Endothelial cell of umbilical vein (primary cell): ENCODE measurements around the gene S100A9. TPM values are rescaled to one million over a fixed set of nuclear protein-coding genes. Genes with fewer than 3 reads are reported as not detected.

Experiments
- BruUV-seq: library from RNA; stranded (reverse); fragments of 400-500 nt; replicated peaks from 2 replicates; lab custom pipeline; 2021; lab: Mats Ljungman, UMichigan
- CTCF ChIA-PET: fragments of 300-600, 350-600 bp; sonication (Branson Sonifier 250); formaldehyde crosslinking; loops from one replicate; lab custom pipeline; 2021; ENCODE audit warnings: antibody characterized with exemption, inconsistent platforms; lab: Charles Lee
- POLR2A ChIA-PET: fragments of 300-600, 350-600 bp; sonication (Branson Sonifier 250); formaldehyde crosslinking; loops from one replicate; lab custom pipeline; 2021; ENCODE audit warnings: antibody characterized with exemption, inconsistent platforms; lab: Charles Lee
- DNase-seq: peaks from one replicate; pipeline ENCODE4 v3.0.0-alpha.2; 2011; ENCODE audit warnings: low read depth, low spot score
- FAIRE-seq: peaks from 2 replicates; lab custom pipeline; 2011; peaks lifted over from hg19 to GRCh38; lab: Jason Lieb, UNC
- H2AFZ ChIP-seq: 2 replicates; pipeline ENCODE4 v1.6.0; 2012; ENCODE audit warnings: low read depth, low read length, control low read depth, inconsistent platforms
- H3K27ac ChIP-seq: 2 replicates; pipeline ENCODE4 v1.5.1; 2011; ENCODE audit warnings: low read depth, mild to moderate bottlenecking, control low read depth, low read length, moderate library complexity; ENCODE audit not compliant: insufficient read depth
- H3K27me3 ChIP-seq, 2 experiments: 2 replicates each; pipeline versions ENCODE4 v1.6.0 to v1.6.1; 2011; ENCODE audit warnings: low read length in 2 of 2, mixed read lengths in 1 of 2; ENCODE audit not compliant: control insufficient read depth in 2 of 2, insufficient read depth in 2 of 2
- H3K36me3 ChIP-seq, 2 experiments: 2 replicates in 1 of 2; 3 replicates in 1 of 2; pipeline ENCODE4 v1.5.1; 2011; ENCODE audit warnings: low read length in 2 of 2, mild to moderate bottlenecking in 1 of 2, moderate library complexity in 1 of 2; ENCODE audit not compliant: control insufficient read depth in 2 of 2, insufficient read depth in 2 of 2; ENCODE audit errors: extremely low read depth in 1 of 2
- H3K4me1 ChIP-seq: 3 replicates; pipeline ENCODE4 v1.5.1; 2011; ENCODE audit warnings: mild to moderate bottlenecking, low read length; ENCODE audit not compliant: control insufficient read depth, insufficient read depth; ENCODE audit errors: extremely low read depth
- H3K4me2 ChIP-seq: 2 replicates; pipeline ENCODE4 v1.6.1; 2011; ENCODE audit warnings: low read length, control low read depth, mixed read lengths; ENCODE audit not compliant: insufficient read depth
- H3K4me3 ChIP-seq, 3 experiments: fragments of 200-600 bp in 1 of 3; sonication (generic), shearing (Covaris generic) in 1 of 3; replicated peaks in 1 of 3; 2 replicates each; pipeline ENCODE4 v1.5.1; 2011 to 2016; ENCODE audit warnings: control low read depth in 3 of 3, low read length in 3 of 3, mild to moderate bottlenecking in 2 of 3, inconsistent platforms in 1 of 3, low read depth in 1 of 3, moderate library complexity in 1 of 3; ENCODE audit not compliant: insufficient read depth in 1 of 3
- H3K79me2 ChIP-seq: 2 replicates; pipeline ENCODE4 v1.6.0; 2012; ENCODE audit warnings: low read length, inconsistent platforms; ENCODE audit not compliant: control insufficient read depth, insufficient read depth
- H3K9ac ChIP-seq: replicated peaks from 2 replicates; pipeline ENCODE3; 2011; ENCODE audit warnings: low read length, control low read depth; ENCODE audit not compliant: insufficient read depth; ENCODE audit errors: extremely low read depth
- H3K9me1 ChIP-seq: replicated peaks from 3 replicates; pipeline ENCODE4 v1.6.0; 2011; ENCODE audit warnings: mild to moderate bottlenecking, low read length; ENCODE audit not compliant: control insufficient read depth, insufficient read depth; ENCODE audit errors: extremely low read depth
- H3K9me3 ChIP-seq: replicated peaks from 2 replicates; pipeline ENCODE4 v1.5.1; 2012; ENCODE audit warnings: low read length, inconsistent platforms; ENCODE audit not compliant: control insufficient read depth, insufficient read depth
- H4K20me1 ChIP-seq: replicated peaks from 2 replicates; pipeline ENCODE3; 2011; ENCODE audit warnings: mild to moderate bottlenecking, low read length; ENCODE audit not compliant: control insufficient read depth, insufficient read depth; ENCODE audit errors: extremely low read depth
- EZH2 ChIP-seq: IDR thresholded peaks from 2 replicates; pipeline ENCODE4 v1.6.1; 2012; ENCODE audit warnings: borderline replicate concordance, low read depth, mild to moderate bottlenecking, moderate library complexity, low read length, inconsistent platforms; ENCODE audit not compliant: severe bottlenecking
- FOS ChIP-seq: IDR thresholded peaks from 2 replicates; pipeline ENCODE4 v1.6.1; 2011; ENCODE audit warnings: mild to moderate bottlenecking, low read length, moderate library complexity, borderline replicate concordance; ENCODE audit not compliant: insufficient read depth
- GATA2 ChIP-seq: IDR thresholded peaks from 2 replicates; pipeline ENCODE4 v1.7.0; 2011; ENCODE audit warnings: low read depth, mild to moderate bottlenecking, moderate library complexity, mixed read lengths, low read length; ENCODE audit not compliant: insufficient read length, insufficient read depth
- JUN ChIP-seq: IDR thresholded peaks from 2 replicates; pipeline ENCODE4 v1.6.1; 2011; ENCODE audit warnings: borderline replicate concordance, low read depth; ENCODE audit not compliant: insufficient read length, insufficient read depth
- MYC ChIP-seq: IDR thresholded peaks from one replicate; pipeline ENCODE4 v1.6.1; 2011; ENCODE audit warnings: mild to moderate bottlenecking, low read depth, low read length
- POLR2A ChIP-seq: IDR thresholded peaks from 2 replicates; pipeline ENCODE4 v1.6.1; 2012; ENCODE audit warnings: low read depth, mild to moderate bottlenecking, control low read depth, low read length
- dilution Hi-C: fragments of 300-500 bp; cut with MboI; formaldehyde crosslinking; loops from one replicate; pipeline ENCODE4 v1.15.0; 2019; ENCODE audit warnings: low sequenced_read_pairs; ENCODE audit not compliant: extremely low pct_ligation_motif_present
- intact Hi-C: fragments of 100-400 bp; cut with micrococcal nuclease; formaldehyde crosslinking; loops from one replicate; pipeline ENCODE4 v1.10.0; 2022
- polyA plus RNA-seq, 4 experiments: library from polyadenylated mRNA; depleted of rRNA in 3 of 4; stranded (reverse) in 3 of 4; unstranded in 1 of 4; fragments of >200 nt; gene quantifications; 2 replicates each; pipeline versions ENCODE4 v1.2.1 to v1.2.3, GENCODE V29; 2011 to 2012; ENCODE audit warnings: missing spikeins in 1 of 4
- total RNA-seq: library from RNA; stranded (reverse); gene quantifications from 2 replicates; pipeline ENCODE4 v1.2.3, GENCODE V29; 2021
- TF ChIP-seq, protein P1 (sequence below), 2 donors: IDR thresholded peaks; 1 replicate in 1 of 2; 2 replicates in 1 of 2; pipeline ENCODE4 v1.5.1; 2011; ENCODE audit warnings: low read length in 2 of 2, mild to moderate bottlenecking in 2 of 2, moderate library complexity in 2 of 2, control low read depth in 1 of 2, inconsistent platforms in 1 of 2, low read depth in 1 of 2; ENCODE audit not compliant: insufficient read depth in 1 of 2; ENCODE audit errors: extremely low read depth in 1 of 2

S100A9 gene
- total and polyA plus RNA-seq, 2 donors (not counting 3 experiments of a cell fraction or from before 2014, with no cell fraction given), result not detected

GRCh38 chr1:153363641-153364040 is 6.0 kb downstream of the S100A9 start:
- Histone ChIP-seq H3K36me3 (no peaks in the 10 kb centered on the region), H3K4me3 (no peak overlapping the region), H3K27ac (no peak overlapping the region), H3K9ac (no peak overlapping the region), H3K4me2 (no peak overlapping the region), H4K20me1 (no peaks in the 10 kb centered on the region), H2AFZ (no peak overlapping the region), H3K9me3 (no peaks in the 10 kb centered on the region), H3K79me2 (no peaks in the 10 kb centered on the region), H3K9me1 (no peaks in the 10 kb centered on the region), H3K27me3 (no peaks in the 10 kb centered on the region), H3K4me1 (no peaks in the 10 kb centered on the region)
- TF ChIP-seq EZH2 (no peak), FOS (no peak), JUN (no peak)
- BruUV-seq, result no TSS peak
- POLR2A ChIA-PET, result no interaction called here
- no peak for DNase-seq
- intact Hi-C loops, result no loop called here
- no peak for FAIRE-seq
- CTCF ChIA-PET, result interaction anchor here (1.5 kb wide), 1 partner anchor 131 kb away, joined by 5 read pairs; no protein-coding TSS in a partner anchor
- dilution Hi-C loops, result no loop called here

- FAIRE-seq (no peak), DNase-seq (no peak)
- ChIA-PET POLR2A (no interaction called here), CTCF (interaction anchor here (1.5 kb wide), 1 partner anchor 131 kb away, joined by 5 read pairs; no protein-coding TSS in a partner anchor)
- H3K9ac ChIP-seq, result no peak overlapping the region
- TF ChIP-seq POLR2A (no peak), GATA2 (no peak), MYC (no peak), JUN (no peak)
- TF ChIP-seq, protein P1, sequence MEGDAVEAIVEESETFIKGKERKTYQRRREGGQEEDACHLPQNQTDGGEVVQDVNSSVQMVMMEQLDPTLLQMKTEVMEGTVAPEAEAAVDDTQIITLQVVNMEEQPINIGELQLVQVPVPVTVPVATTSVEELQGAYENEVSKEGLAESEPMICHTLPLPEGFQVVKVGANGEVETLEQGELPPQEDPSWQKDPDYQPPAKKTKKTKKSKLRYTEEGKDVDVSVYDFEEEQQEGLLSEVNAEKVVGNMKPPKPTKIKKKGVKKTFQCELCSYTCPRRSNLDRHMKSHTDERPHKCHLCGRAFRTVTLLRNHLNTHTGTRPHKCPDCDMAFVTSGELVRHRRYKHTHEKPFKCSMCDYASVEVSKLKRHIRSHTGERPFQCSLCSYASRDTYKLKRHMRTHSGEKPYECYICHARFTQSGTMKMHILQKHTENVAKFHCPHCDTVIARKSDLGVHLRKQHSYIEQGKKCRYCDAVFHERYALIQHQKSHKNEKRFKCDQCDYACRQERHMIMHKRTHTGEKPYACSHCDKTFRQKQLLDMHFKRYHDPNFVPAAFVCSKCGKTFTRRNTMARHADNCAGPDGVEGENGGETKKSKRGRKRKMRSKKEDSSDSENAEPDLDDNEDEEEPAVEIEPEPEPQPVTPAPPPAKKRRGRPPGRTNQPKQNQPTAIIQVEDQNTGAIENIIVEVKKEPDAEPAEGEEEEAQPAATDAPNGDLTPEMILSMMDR (IDR thresholded peaks at IDR 0.05; ENCODE audit: extremely low read depth in 1 of 2, insufficient read depth in 1 of 2, low read depth in 1 of 2, low read length in 2 of 2), result no peak
- H3K4me1 ChIP-seq, result no peaks in the 10 kb centered on the region
- H3K4me3 ChIP-seq, result no peak overlapping the region
- no TSS peak for BruUV-seq
- dilution Hi-C loops, result no loop called here
- no peak overlapping the region for H2AFZ ChIP-seq
- no peaks in the 10 kb centered on the region for H3K9me1 ChIP-seq
- H3K4me2 ChIP-seq, result no peak overlapping the region
- intact Hi-C loops, result no loop called here
- no peak overlapping the region for H3K27ac ChIP-seq
- H3K36me3 ChIP-seq, result no peaks in the 10 kb centered on the region
- no peaks in the 10 kb centered on the region for H3K9me3 ChIP-seq
- no peaks in the 10 kb centered on the region for H3K79me2 ChIP-seq
- H4K20me1 ChIP-seq, result no peaks in the 10 kb centered on the region
- H3K27me3 ChIP-seq, result no peaks in the 10 kb centered on the region
These were observed 6.5 kb downstream of the S100A9 start for GRCh38 chr1:153364156-153364555.
